Measurements from ENCODE around the gene RGL3.

The RGL3 gene

DNA sequence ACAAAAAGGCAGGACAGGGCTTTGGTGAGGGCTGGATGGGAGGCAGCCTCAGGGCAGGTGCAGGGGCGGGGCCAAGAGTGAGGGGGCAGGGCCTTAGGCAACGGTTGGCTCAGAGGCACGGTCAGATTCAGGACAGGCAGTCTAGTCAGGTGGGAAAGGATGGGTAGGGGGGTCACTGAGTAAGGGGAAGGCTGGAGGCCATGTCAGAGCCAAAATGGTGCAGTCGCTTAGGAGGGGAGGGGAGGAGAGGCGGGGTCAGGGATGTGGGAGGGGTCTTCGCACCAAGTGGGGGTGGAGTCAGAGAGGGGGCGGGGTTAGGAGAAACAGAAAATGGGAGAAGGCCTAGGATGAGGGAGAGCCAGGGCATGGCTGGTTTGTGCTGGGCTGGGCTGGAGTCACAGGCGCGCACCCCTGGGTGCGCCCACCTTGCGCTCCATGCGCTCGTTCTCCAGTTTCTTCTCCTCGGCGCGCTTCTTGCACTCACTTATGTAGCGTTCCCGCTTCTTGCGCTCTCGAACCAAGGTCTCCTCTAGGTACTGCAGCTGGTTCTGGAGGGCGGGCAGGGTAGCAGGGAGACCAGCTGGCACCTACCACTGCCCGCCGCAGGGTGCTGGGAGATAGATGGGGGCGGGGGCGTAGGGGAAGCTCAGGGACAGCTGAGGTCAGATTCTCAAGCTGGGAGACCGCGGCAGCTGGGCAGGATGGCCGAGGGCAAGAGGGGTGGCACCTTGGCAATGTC is 6.8 kb upstream of the RGL3 start:
- no peak for DNase-seq (ENCODE audit: extremely low read depth, low read depth)

GRCh38 chr19:11423791-11424181 is 4.7 kb upstream of the RGL3 start:
- no peak for DNase-seq (ENCODE audit: extremely low read depth, low read depth)
- TF ChIP-seq, protein P1, sequence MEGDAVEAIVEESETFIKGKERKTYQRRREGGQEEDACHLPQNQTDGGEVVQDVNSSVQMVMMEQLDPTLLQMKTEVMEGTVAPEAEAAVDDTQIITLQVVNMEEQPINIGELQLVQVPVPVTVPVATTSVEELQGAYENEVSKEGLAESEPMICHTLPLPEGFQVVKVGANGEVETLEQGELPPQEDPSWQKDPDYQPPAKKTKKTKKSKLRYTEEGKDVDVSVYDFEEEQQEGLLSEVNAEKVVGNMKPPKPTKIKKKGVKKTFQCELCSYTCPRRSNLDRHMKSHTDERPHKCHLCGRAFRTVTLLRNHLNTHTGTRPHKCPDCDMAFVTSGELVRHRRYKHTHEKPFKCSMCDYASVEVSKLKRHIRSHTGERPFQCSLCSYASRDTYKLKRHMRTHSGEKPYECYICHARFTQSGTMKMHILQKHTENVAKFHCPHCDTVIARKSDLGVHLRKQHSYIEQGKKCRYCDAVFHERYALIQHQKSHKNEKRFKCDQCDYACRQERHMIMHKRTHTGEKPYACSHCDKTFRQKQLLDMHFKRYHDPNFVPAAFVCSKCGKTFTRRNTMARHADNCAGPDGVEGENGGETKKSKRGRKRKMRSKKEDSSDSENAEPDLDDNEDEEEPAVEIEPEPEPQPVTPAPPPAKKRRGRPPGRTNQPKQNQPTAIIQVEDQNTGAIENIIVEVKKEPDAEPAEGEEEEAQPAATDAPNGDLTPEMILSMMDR (IDR thresholded peaks at IDR 0.05; ENCODE audit: low read depth, low read length, missing control alignments): no peak
- no peak overlapping the region for H3K4me3 ChIP-seq (replicated peaks; ENCODE audit: low read depth, low read length)

More for the DNA sequence above, 6.8 kb upstream of the RGL3 start:
- H3K4me3 ChIP-seq (replicated peaks; ENCODE audit: low read depth, low read length): no peak overlapping the region
- TF ChIP-seq, protein P1 (IDR thresholded peaks at IDR 0.05; ENCODE audit: low read depth, low read length, missing control alignments): no peak

DNA sequence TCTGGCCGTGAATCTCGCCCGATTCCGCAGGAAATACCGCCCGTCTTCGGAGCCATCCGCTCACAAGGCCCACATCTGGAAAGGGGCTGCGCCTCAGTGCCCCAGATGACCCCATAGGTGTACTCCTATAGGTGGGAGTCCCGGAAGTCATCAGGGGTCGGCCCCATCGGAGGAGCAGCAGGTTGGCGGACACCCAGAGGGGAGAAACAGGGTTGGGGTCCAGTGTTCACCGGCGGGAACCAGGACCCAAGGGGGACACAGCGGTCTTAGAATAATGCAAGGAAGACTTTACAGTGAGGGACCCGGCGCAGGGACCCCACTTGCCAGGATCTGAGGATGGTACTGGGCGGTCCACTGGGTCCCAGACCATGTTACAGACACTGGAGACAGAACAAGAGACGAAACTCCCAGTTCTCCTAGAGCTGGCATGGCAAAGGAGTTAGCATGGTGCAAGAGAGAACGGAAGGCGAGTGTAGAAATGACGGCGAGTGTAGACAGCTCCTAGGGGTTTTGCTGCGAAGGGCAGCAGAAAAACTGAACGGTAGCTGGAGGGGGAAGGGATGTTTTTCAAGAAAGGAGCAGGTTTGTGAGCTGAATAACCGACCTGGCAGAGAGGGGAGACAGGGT is 4.2 kb upstream of the RGL3 start:
- no peak for DNase-seq (ENCODE audit: extremely low read depth, low read depth)
- TF ChIP-seq, protein P1 (IDR thresholded peaks at IDR 0.05; ENCODE audit: low read depth, low read length, missing control alignments): no peak

DNA sequence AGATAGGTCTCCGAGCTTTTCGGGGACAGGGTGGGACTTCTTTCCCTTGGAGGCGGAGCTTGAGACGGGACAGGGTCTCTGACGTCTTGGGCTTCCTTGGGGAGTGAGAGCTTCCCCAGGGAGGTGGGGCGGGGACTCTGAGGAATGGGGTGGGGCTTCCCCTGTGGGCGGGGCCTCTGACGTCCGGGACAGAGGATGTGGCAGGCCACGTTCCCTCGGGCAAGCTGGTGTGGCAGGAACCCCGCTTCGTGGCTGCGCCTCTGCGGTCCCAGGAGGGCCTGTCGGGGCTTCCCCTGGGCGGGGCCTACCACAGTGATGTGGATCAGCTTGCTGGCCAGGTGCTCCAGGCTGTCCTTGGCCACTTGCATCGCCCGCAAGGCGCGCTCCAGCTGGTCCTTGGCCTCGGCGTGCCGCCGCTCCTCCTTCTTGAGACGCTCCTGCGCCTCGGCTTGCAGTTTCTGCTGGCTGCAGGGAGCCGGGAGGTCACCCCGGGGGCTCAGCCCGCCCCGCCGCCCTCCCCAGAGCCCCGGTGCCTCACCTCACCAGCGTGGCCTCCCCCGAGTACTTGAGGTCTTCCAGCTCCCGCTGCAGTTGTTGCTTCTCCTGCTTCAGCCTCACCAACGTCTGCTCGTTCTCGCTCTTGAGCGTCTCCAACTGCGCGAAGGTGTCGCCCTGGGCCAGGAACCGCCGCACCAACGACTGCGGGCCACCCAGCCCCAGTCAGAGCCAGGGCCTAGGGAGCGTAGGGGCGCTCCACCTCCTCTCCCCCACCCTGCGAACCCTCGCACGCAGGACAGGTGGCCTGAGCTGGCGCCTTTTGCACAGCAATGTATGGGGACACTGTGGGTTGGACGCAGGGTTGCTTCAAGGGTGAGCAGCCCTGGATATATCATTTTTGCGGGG is 3.3 kb upstream of the RGL3 start:
- DNase-seq (ENCODE audit: extremely low read depth, low read depth): no peak
- no peak overlapping the region for H3K4me3 ChIP-seq (replicated peaks; ENCODE audit: low read depth, low read length)
- TF ChIP-seq, protein P1 (IDR thresholded peaks at IDR 0.05; ENCODE audit: low read depth, low read length, missing control alignments): no peak

More for the DNA sequence above, 4.2 kb upstream of the RGL3 start:
- H3K4me3 ChIP-seq (replicated peaks; ENCODE audit: low read depth, low read length): no peak overlapping the region

GRCh38 chr19:11421371-11422098 is 2.4 kb upstream of the RGL3 start:
- DNase-seq (ENCODE audit: extremely low read depth, low read depth): no peak
- TF ChIP-seq, protein P1 (IDR thresholded peaks at IDR 0.05; ENCODE audit: low read depth, low read length, missing control alignments): no peak
- H3K4me3 ChIP-seq (replicated peaks; ENCODE audit: low read depth, low read length): no peak overlapping the region

All from HFF-Myc (cell line).